Fibroblast of pulmonary artery (primary cell): Measurements from ENCODE around the gene TMIGD3.

Source experiments
- DNase-seq: peaks from one replicate; pipeline ENCODE4 v3.0.0-alpha.2; 2010; ENCODE audit warnings: low read depth
- H3K4me3 ChIP-seq: replicated peaks from 2 replicates; pipeline ENCODE4 v1.5.1; 2011; ENCODE audit warnings: low read depth, mild to moderate bottlenecking, control low read depth, low read length, moderate library complexity
- CTCF ChIP-seq: IDR thresholded peaks from 2 replicates; pipeline ENCODE4 v1.5.1; 2011; ENCODE audit warnings: mild to moderate bottlenecking, control low read depth, low read length, inconsistent platforms; ENCODE audit errors: missing control alignments

Gene TMIGD3

DNA sequence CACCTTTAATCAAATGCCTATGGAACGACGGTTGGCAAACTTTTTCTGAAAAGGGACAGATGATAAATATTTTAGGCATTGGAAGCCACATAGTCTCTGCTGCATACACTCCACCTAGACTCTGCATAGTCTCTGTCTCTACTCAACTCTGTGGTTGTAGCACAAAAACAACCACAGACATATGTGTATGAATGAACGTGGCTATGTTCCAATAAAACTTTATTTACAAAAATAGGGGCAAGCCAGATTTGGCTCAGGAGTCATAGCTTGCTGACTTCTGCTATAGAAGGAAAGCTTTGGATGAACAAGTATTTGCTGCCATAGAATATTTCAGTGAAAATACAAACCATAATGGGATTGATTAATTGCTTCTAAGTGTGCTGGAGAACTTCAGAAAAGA lies 37.5 kb upstream of the TMIGD3 start:
- no peak for DNase-seq

DNA sequence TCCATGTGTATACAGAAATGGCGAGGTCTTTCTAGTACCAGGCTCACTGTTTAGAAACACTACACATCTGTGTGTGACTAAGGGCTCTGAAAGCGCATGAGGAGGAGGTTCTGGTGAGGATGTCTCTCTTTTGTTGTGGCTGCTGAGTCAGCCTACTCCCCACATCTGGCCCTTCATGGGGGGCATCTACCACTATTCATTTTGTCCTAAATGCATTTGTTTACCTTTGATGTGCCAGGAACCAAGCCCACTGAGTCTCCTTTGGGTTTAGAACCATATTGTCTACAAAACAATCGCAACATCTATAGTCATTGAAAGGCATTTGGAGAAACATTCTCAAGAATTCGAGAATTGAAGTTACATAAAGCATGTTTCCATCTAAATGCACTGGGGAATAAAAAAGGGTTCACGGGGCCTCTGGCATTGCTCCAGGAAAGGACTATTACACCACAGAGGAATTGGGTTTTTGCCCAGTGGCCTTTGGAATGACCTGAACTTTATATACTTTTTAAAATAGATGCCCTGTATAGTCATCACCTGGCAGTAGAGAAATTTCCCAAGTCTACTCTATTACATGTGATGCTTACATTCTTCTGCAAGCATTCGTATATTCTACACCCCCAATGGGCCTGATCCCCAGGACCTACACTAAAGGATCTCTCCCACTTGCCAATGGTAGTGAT lies 35.1 kb upstream of the TMIGD3 start:
- DNase-seq, result peak; percentile 89
- no peak for TF ChIP-seq CTCF
- H3K4me3 ChIP-seq, result no peak overlapping the region

More for the DNA sequence above, 37.5 kb upstream of the TMIGD3 start:
- TF ChIP-seq CTCF, result no peak
- H3K4me3 ChIP-seq, result no peak overlapping the region

- no peak overlapping the region for H3K4me3 ChIP-seq
- peak; percentile 13 for DNase-seq
- TF ChIP-seq CTCF, result no peak
Measured at GRCh38 chr1:111535256-111536191, 32.1 kb upstream of the TMIGD3 start.

DNA sequence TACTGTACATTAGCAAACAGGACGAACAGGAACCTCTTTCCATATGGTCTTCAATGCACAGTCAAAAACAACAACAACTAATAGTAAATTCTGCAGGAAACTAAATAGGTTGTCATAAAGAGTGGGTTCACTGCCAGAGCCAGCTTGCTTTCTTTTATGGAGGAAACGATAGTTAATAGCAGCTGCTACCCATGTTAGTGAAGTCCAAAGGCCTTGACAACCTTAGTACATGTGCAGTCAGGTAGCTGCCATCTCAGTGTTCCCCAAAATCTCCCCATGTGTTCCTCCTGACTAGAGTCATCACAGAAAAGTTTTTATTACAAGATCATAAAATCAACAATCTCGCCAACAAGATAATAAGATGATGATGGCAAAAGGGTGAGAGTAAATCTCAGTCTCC lies 16.6 kb upstream of the TMIGD3 start:
- TF ChIP-seq CTCF, result no peak
- H3K4me3 ChIP-seq, result no peak overlapping the region
- DNase-seq, result no peak

DNA sequence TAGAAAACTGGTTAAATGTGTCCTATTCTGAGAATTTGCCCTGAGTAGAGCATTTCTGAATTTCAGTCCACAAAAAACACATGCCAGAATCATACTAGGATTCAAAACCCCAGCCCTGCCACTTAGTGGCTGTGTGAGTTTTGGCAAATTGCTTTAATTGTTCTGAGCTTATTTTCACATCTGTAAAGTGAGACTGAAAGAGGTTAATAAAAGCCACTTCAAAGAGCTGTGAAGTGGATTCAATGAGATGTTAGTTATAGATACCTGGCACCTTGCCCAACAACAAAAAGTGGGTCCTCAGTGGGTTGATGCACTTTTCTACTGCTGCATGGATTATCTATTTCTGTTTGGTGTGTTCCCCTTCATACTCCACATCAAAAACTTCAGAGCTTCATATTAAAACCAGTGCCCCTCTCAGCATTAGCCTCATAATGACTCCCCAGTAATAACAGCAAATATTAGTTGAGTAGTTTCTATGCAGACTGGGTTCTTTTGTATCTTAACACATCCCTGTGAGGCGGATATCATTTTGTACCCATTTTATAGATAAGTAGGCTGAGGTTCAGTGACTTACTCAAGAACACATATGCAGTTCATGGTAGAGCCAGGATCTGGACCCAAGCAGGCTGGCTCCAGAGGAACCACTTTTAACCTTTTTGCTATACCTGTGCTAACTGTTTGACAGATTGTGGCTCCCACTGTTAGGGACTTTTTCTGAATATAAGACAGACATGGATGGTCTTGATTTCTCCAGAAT lies 14.2 kb upstream of the TMIGD3 start:
- no peak overlapping the region for H3K4me3 ChIP-seq
- no peak for DNase-seq
- TF ChIP-seq CTCF, result no peak

- H3K4me3 ChIP-seq, result peak overlapping the region; percentile 33
- peak; percentile 33 for TF ChIP-seq CTCF
- peak; percentile 89 for DNase-seq
Measured at GRCh38 chr1:111516005-111516535, 12.6 kb upstream of the TMIGD3 start.
